Ishikawa (cell line): Measurements from ENCODE around the gene YWHAE.

ENCODE experiments used
- EP300 ChIP-seq: IDR thresholded peaks from 2 replicates; pipeline ENCODE4 v1.6.1; 2012; ENCODE audit warnings: borderline replicate concordance
- TAF1 ChIP-seq: IDR thresholded peaks from 2 replicates; pipeline ENCODE4 v1.6.1; 2012; ENCODE audit warnings: low read depth, mild to moderate bottlenecking

- TF ChIP-seq TAF1 (no peak), EP300 (no peak)
These were observed 20.1 kb downstream of the YWHAE start for GRCh38 chr17:1379930-1380313.
